OCI-LY1 (cell line): ENCODE results near the gene DTHD1.

Experiments used
- CTCF ChIP-seq: fragments of 200-600 bp; sonication (generic), shearing (Covaris generic); IDR thresholded peaks from 2 replicates; pipeline ENCODE4 v1.5.1; 2017; ENCODE audit warnings: mild to moderate bottlenecking, antibody characterized with exemption, low read length, moderate library complexity, mixed read lengths
- EZH2 ChIP-seq: fragments of 200-600 bp; sonication (generic), shearing (Covaris generic); IDR thresholded peaks from 2 replicates; pipeline ENCODE4 v1.8.0; 2017; ENCODE audit warnings: borderline replicate concordance, mixed run types, mild to moderate bottlenecking, antibody characterized with exemption, low read length, moderate library complexity, mixed read lengths

DNA sequence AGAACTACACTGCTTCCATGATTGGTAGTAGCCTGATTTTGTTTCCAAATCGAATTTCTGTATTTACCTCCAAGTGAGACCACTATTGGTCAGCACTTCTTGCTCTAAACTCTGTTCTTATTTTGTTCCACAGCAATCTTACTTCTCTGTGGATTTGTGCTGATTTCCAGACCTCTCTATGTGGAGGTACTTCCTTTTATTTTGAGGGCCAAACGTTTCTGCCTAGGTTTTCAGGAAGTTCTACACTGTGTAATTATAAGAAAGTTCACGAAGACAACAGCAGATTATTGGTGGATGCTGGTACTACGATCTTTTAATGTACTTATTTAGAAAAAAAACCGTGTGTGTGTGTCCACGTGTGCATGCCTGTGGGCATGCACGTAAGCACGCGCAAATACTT is 46.7 kb downstream of the DTHD1 start:
- TF ChIP-seq CTCF, result no peak
- no peak for TF ChIP-seq EZH2
